ENCODE measurements around the gene AKAP12. TPM values are rescaled to one million over a fixed set of nuclear protein-coding genes. Genes with fewer than 3 reads are reported as not detected.
A peak's percentile ranks its signal among the peaks of the same experiment; 100 is the strongest.

The AKAP12 gene
- total and polyA plus RNA-seq, 2 donors (not counting 1 experiment from before 2014, with no cell fraction given) = 0.04 to 0.22 TPM

DNA sequence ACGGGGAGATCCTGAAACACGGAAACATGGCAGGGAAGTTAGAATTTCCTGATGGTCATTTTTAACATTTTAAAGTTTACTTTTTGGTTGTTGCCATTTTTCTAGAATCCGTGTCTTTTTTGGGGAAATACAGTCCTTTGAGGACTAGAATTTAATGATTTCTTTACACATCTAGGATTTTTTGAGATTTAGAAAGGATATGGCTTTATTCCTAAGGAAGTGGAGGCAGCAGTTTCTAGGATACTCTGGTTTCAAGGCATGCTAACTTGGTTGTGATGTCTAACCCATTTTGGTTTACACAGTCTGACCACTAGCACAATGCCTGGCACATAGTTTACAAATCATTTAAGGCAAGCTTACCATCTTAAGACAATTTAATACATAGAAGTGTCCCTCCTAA, 152.7 kb downstream of the AKAP12 start:
- Histone ChIP-seq H2AFZ (ENCODE audit: insufficient read depth, low read depth, low read length, poor library complexity, severe bottlenecking) (peak overlapping the region; percentile 45), H3K9ac (ENCODE audit: low read length) (peak overlapping the region; percentile 94), H3K9me3 (ENCODE audit: control extremely low read depth in 1 of 3, control insufficient read depth in 2 of 3, insufficient read depth in 1 of 3, low read length in 2 of 3) (no peaks in the 10 kb centered on the region), H3K79me2 (ENCODE audit: control insufficient read depth, insufficient read depth, low read length) (peaks cover 58% of the 10 kb centered on the region), H3K27me3 (replicated peaks in 1 of 4; ENCODE audit: control extremely low read depth in 1 of 4, control insufficient read depth in 3 of 4, insufficient read depth in 4 of 4, low read length in 3 of 4) (no peaks in the 10 kb centered on the region), H3K4me2 (replicated peaks; ENCODE audit: low read depth, low read length, poor library complexity, severe bottlenecking) (peak overlapping the region; percentile 90), H3K4me3 (ENCODE audit: control extremely low read depth in 1 of 5, extremely low read depth in 1 of 5, insufficient read depth in 1 of 5, low read depth in 2 of 5, low read length in 4 of 5) (peak overlapping the region; percentile 67 to 86 (median 84)), H3K27ac (ENCODE audit: low read length in 2 of 2) (peak overlapping the region; percentile 77 to 80), H4K20me1 (ENCODE audit: control insufficient read depth, insufficient read depth, low read length, poor library complexity, severe bottlenecking) (peaks cover 53% of the 10 kb centered on the region), H3K36me3 (replicated peaks in 1 of 2; ENCODE audit: control extremely low read depth in 1 of 2, control insufficient read depth in 1 of 2, extremely low read depth in 1 of 2, insufficient read depth in 2 of 2, low read length in 1 of 2) (peaks cover 0 to 3% of the 10 kb centered on the region in 2 experiments), H3K4me1 (ENCODE audit: control insufficient read depth in 2 of 2, insufficient read depth in 2 of 2, low read length in 2 of 2) (peaks cover 48 to 52% of the 10 kb centered on the region in 2 donors)
- peaks cover 58% of the 10 kb centered on the region for H3K4me1 Mint-ChIP-seq
- TF ChIP-seq EZH2 (IDR thresholded peaks at IDR 0.05; ENCODE audit: borderline replicate concordance, insufficient read depth, low read depth, low read length, poor library complexity, severe bottlenecking) = no peak
- TF ChIP-seq CTCF (IDR thresholded peaks at IDR 0.05) = no peak
- no peak for DNase-seq
- ChIA-PET POLR2A (no interaction called here), CTCF (interaction anchor here (0.6 to 0.7 kb wide), 2 partner anchors 13 to 57 kb away, joined by 3 to 4 read pairs; no protein-coding TSS in a partner anchor)
- no peak for ATAC-seq (ENCODE audit: low read depth)
- intact Hi-C loops (cut with micrococcal nuclease) = loop anchor here (1.0 to 10.0 kb wide), 3 partner anchors 16 to 1825 kb away; partner anchors contain the start of gene GINM1
- no peaks in the 10 kb centered on the region for H3K27me3 Mint-ChIP-seq
- H3K4me3 Mint-ChIP-seq = peak overlapping the region; percentile 99
- no peaks in the 10 kb centered on the region for H3K9me3 Mint-ChIP-seq (ENCODE audit: insufficient read depth)
- no CpG with 5 or more reads among the region's 3 CpGs for WGBS (ENCODE audit: insufficient coverage)
- H3K27ac Mint-ChIP-seq = peak overlapping the region; percentile 98

DNA sequence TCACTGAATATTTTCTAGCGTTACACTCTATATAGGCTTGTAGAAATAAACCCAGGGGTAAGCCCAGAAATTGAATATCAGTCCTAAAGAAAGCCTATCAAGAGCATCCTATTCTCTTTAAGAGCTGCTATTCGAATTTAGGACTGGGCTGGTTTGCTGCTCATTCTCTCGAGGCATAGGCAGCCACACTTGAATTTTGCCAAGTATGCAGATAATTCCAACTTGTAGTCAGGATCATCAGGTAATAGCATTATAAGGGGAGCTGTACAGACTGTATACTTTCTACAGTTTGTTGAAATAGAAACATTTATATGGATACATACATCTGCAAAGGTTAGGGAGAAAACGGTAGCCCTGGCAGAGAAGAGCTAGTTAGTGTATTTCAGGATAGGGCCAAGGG, 153.6 kb downstream of the AKAP12 start:
- Mint-ChIP-seq H3K4me3 (peak overlapping the region; percentile 99), H3K4me1 (peaks cover 60% of the 10 kb centered on the region), H3K27me3 (no peaks in the 10 kb centered on the region), H3K27ac (peak overlapping the region; percentile 50), H3K9me3 (ENCODE audit: insufficient read depth) (no peaks in the 10 kb centered on the region)
- Histone ChIP-seq H3K9ac (ENCODE audit: low read length) (no peak overlapping the region), H3K9me3 (ENCODE audit: control extremely low read depth in 1 of 3, control insufficient read depth in 2 of 3, insufficient read depth in 1 of 3, low read length in 2 of 3) (no peaks in the 10 kb centered on the region), H4K20me1 (ENCODE audit: control insufficient read depth, insufficient read depth, low read length, poor library complexity, severe bottlenecking) (peaks cover 63% of the 10 kb centered on the region), H3K4me3 (ENCODE audit: control extremely low read depth in 1 of 5, extremely low read depth in 1 of 5, insufficient read depth in 1 of 5, low read depth in 2 of 5, low read length in 4 of 5) (no peak overlapping the region), H3K4me2 (replicated peaks; ENCODE audit: low read depth, low read length, poor library complexity, severe bottlenecking) (peak overlapping the region; percentile 4), H3K4me1 (ENCODE audit: control insufficient read depth in 2 of 2, insufficient read depth in 2 of 2, low read length in 2 of 2) (peaks cover 43 to 51% of the 10 kb centered on the region in 2 donors), H3K27me3 (replicated peaks in 1 of 4; ENCODE audit: control extremely low read depth in 1 of 4, control insufficient read depth in 3 of 4, insufficient read depth in 4 of 4, low read length in 3 of 4) (no peaks in the 10 kb centered on the region), H3K79me2 (ENCODE audit: control insufficient read depth, insufficient read depth, low read length) (peaks cover 58% of the 10 kb centered on the region), H3K36me3 (replicated peaks in 1 of 2; ENCODE audit: control extremely low read depth in 1 of 2, control insufficient read depth in 1 of 2, extremely low read depth in 1 of 2, insufficient read depth in 2 of 2, low read length in 1 of 2) (peaks cover 2 to 8% of the 10 kb centered on the region in 2 experiments), H2AFZ (ENCODE audit: insufficient read depth, low read depth, low read length, poor library complexity, severe bottlenecking) (no peak overlapping the region), H3K27ac (ENCODE audit: low read length in 2 of 2) (peak overlapping the region in 1 of 2 donors; percentile 80)
- ATAC-seq (ENCODE audit: low read depth) = no peak
- intact Hi-C loops (cut with micrococcal nuclease) = loop anchor here (5.0 to 10.0 kb wide), 2 partner anchors 1389 to 1826 kb away; partner anchors contain the start of gene GINM1
- no peak for DNase-seq
- no peak for TF ChIP-seq EZH2 (IDR thresholded peaks at IDR 0.05; ENCODE audit: borderline replicate concordance, insufficient read depth, low read depth, low read length, poor library complexity, severe bottlenecking)
- TF ChIP-seq CTCF (IDR thresholded peaks at IDR 0.05) = no peak
- 86% methylated on average over 1 of the region's 4 CpGs for WGBS (ENCODE audit: insufficient coverage)
- CTCF ChIA-PET = interaction anchor here (0.7 to 4.8 kb wide), 2 partner anchors 12 to 13 kb away, joined by 3 to 25 read pairs; no protein-coding TSS in a partner anchor
- POLR2A ChIA-PET = interaction anchor here (0.6 kb wide), 1 partner anchor 13 kb away, joined by 3 read pairs; no protein-coding TSS in a partner anchor

All from B cell (primary cell).